ENCODE measurements around the gene FANCC.

FANCC gene

GRCh38 chr9:95074632-95075031 lies 242.9 kb downstream of the FANCC start:
- TF ChIP-seq, protein P1, sequence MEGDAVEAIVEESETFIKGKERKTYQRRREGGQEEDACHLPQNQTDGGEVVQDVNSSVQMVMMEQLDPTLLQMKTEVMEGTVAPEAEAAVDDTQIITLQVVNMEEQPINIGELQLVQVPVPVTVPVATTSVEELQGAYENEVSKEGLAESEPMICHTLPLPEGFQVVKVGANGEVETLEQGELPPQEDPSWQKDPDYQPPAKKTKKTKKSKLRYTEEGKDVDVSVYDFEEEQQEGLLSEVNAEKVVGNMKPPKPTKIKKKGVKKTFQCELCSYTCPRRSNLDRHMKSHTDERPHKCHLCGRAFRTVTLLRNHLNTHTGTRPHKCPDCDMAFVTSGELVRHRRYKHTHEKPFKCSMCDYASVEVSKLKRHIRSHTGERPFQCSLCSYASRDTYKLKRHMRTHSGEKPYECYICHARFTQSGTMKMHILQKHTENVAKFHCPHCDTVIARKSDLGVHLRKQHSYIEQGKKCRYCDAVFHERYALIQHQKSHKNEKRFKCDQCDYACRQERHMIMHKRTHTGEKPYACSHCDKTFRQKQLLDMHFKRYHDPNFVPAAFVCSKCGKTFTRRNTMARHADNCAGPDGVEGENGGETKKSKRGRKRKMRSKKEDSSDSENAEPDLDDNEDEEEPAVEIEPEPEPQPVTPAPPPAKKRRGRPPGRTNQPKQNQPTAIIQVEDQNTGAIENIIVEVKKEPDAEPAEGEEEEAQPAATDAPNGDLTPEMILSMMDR (conservative IDR thresholded peaks at IDR 0.05): no peak
- TF ChIP-seq ZFX (IDR thresholded peaks at IDR 0.05): no peak
- no peak overlapping the region for H3K27ac ChIP-seq

- TF ChIP-seq, protein P1 (conservative IDR thresholded peaks at IDR 0.05): no peak
- no peak for TF ChIP-seq ZFX (IDR thresholded peaks at IDR 0.05)
- H3K27ac ChIP-seq: no peak overlapping the region
These were observed 243.6 kb downstream of the FANCC start for GRCh38 chr9:95073918-95074317.

GRCh38 chr9:95073042-95073607 lies 244.4 kb downstream of the FANCC start:
- no peak overlapping the region for H3K27ac ChIP-seq
- TF ChIP-seq ZFX (IDR thresholded peaks at IDR 0.05): no peak
- TF ChIP-seq, protein P1 (conservative IDR thresholded peaks at IDR 0.05): no peak; the same call in 1 of the 2 replicates

DNA sequence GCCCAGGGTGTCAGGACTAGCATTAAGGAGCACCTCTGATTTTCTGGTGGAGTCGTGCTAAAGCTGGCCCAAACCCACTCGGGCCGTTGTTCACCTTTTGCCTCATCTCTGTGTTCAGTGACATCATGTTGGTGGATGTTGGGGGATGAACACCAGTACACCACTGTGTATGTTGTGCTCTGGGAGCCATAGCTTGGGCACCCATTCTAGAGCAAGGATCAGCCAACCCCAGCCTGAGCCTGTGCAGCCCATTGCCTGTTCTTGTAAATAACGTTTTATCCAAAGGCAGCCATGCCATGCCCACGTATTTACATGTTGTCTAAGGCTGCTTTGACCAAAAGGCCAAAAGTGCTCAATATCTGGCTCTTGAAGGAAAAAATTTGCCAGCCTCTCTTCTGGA lies 245.6 kb downstream of the FANCC start:
- TF ChIP-seq, protein P1 (conservative IDR thresholded peaks at IDR 0.05): no peak
- no peak for TF ChIP-seq ZFX (IDR thresholded peaks at IDR 0.05)
- H3K27ac ChIP-seq: no peak overlapping the region

GRCh38 chr9:95071450-95071849 lies 246.1 kb downstream of the FANCC start:
- no peak overlapping the region for H3K27ac ChIP-seq
- TF ChIP-seq, protein P1 (conservative IDR thresholded peaks at IDR 0.05): no peak
- no peak for TF ChIP-seq ZFX (IDR thresholded peaks at IDR 0.05)

- H3K27ac ChIP-seq: no peak overlapping the region
- no peak for TF ChIP-seq ZFX (IDR thresholded peaks at IDR 0.05)
- TF ChIP-seq, protein P1 (conservative IDR thresholded peaks at IDR 0.05): no peak; the same call in 1 of the 2 replicates
These were observed 246.9 kb downstream of the FANCC start for GRCh38 chr9:95070549-95071021.

GRCh38 chr9:95067897-95068296 lies 249.6 kb downstream of the FANCC start:
- no peak for TF ChIP-seq ZFX (IDR thresholded peaks at IDR 0.05)
- TF ChIP-seq, protein P1 (conservative IDR thresholded peaks at IDR 0.05): no peak
- no peak overlapping the region for H3K27ac ChIP-seq

All from C4-2B (cell line).